Measurements from ENCODE around the gene ZXDC. TPM values are rescaled to one million over a fixed set of nuclear protein-coding genes. Genes with fewer than 3 reads are reported as not detected.

The ZXDC gene
- total RNA-seq, 1 experiment from 2014 or later, result 28.3 TPM

GRCh38 chr3:126454025-126454424 is 21.7 kb downstream of the ZXDC start:
- Histone ChIP-seq H4K91ac (ENCODE audit: insufficient read length, low read depth, low read length) (no peak overlapping the region), H2BK5ac (ENCODE audit: insufficient read length, low read length) (no peak overlapping the region), H4K5ac (ENCODE audit: insufficient read length, low read depth, low read length) (no peak overlapping the region), H3K27ac (ENCODE audit: insufficient read length, low read depth, low read length) (no peak overlapping the region), H2AFZ (ENCODE audit: low read length) (no peak overlapping the region), H2BK15ac (ENCODE audit: low read depth, low read length) (no peak overlapping the region), H3K23me2 (ENCODE audit: insufficient read length, low read depth, low read length, poor library complexity, severe bottlenecking) (no peaks in the 10 kb centered on the region), H3K4me2 (ENCODE audit: insufficient read depth, insufficient read length, low read length) (no peak overlapping the region), H3K79me1 (ENCODE audit: insufficient read depth, low read depth, low read length, poor library complexity, severe bottlenecking) (no peaks in the 10 kb centered on the region), H2BK120ac (ENCODE audit: low read depth, low read length, poor library complexity, severe bottlenecking) (no peak overlapping the region), H3K4me1 (ENCODE audit: insufficient read depth, low read length) (no peaks in the 10 kb centered on the region), H2AK5ac (ENCODE audit: insufficient read length, low read length) (no peak overlapping the region), H3K56ac (ENCODE audit: insufficient read length, low read depth, low read length) (no peak overlapping the region), H3K9me3 (ENCODE audit: control insufficient read depth, low read depth, low read length) (no peaks in the 10 kb centered on the region), H3K79me2 (ENCODE audit: insufficient read depth, low read length) (no peaks in the 10 kb centered on the region), H2BK20ac (ENCODE audit: low read depth, low read length, poor library complexity, severe bottlenecking) (no peak overlapping the region), H3K14ac (ENCODE audit: insufficient read depth, low read length) (no peak overlapping the region), H4K20me1 (ENCODE audit: control insufficient read depth, insufficient read depth, insufficient read length) (no peaks in the 10 kb centered on the region), H3K23ac (ENCODE audit: insufficient read length, low read depth, low read length) (no peak overlapping the region), H3K27me3 (ENCODE audit: insufficient read depth, low read length) (no peaks in the 10 kb centered on the region), H2BK12ac (ENCODE audit: insufficient read length, low read depth, low read length) (no peak overlapping the region), H3K18ac (ENCODE audit: insufficient read length, low read depth, low read length) (no peak overlapping the region), H3T11ph (ENCODE audit: low read length) (no peak overlapping the region), H3K4ac (ENCODE audit: low read depth, low read length) (no peak overlapping the region), H3K9ac (ENCODE audit: extremely low read depth, insufficient read length, low read length) (no peak overlapping the region), H4K8ac (replicated peaks; ENCODE audit: insufficient read length, low read depth, low read length) (no peak overlapping the region)
- no peak overlapping the region for H3K27ac Mint-ChIP-seq
- no peaks in the 10 kb centered on the region for H3K9me3 Mint-ChIP-seq
- H3K27me3 Mint-ChIP-seq (ENCODE audit: low read depth), result no peaks in the 10 kb centered on the region
- peaks cover 0 to 3% of the 10 kb centered on the region in 2 experiments; a peak in 2 of 4 replicates for H3K4me1 Mint-ChIP-seq
- no peak overlapping the region for H3K4me3 Mint-ChIP-seq
- DNase-seq, result no peak
- H3K36me3 Mint-ChIP-seq (ENCODE audit: insufficient read depth in 1 of 3, low read depth in 3 of 3), result peaks cover 13 to 63% (median 53%) of the 10 kb centered on the region in 3 experiments
- WGBS (ENCODE audit: extremely low coverage, insufficient read length, low lambda C conversion rate), result no CpG with 5 or more reads among the region's 1 CpG
- no peak for TF ChIP-seq CTCF (conservative IDR thresholded peaks at IDR 0.05)
